Karpas-422 (cell line): Measurements from ENCODE around the gene FNDC3B. TPM values are rescaled to one million over a fixed set of nuclear protein-coding genes. Genes with fewer than 3 reads are reported as not detected.

ENCODE experiments used
- DNase-seq: peaks from one replicate; pipeline ENCODE4 v3.0.0-alpha.2; 2015
- H2AFZ ChIP-seq: fragments of 200-600 bp; sonication (generic); 2 replicates; pipeline ENCODE4 v1.6.1; 2014; ENCODE audit warnings: antibody characterized with exemption, low read length, mixed read lengths
- H3K27ac ChIP-seq: fragments of 200-600 bp; sonication (generic); 2 replicates; pipeline ENCODE4 v1.5.1; 2014; ENCODE audit warnings: mild to moderate bottlenecking, low read length, moderate library complexity
- H3K27me3 ChIP-seq: fragments of 200-600 bp; sonication (generic); 2 replicates; pipeline ENCODE4 v1.6.1; 2014; ENCODE audit warnings: low read length, mixed read lengths
- H3K36me3 ChIP-seq: fragments of 200-600 bp; sonication (generic); 2 replicates; pipeline ENCODE4 v1.6.1; 2014; ENCODE audit warnings: low read length, mixed read lengths; ENCODE audit not compliant: insufficient read depth
- H3K4me1 ChIP-seq: fragments of 200-600 bp; sonication (generic); 2 replicates; pipeline ENCODE4 v1.6.1; 2014; ENCODE audit warnings: mild to moderate bottlenecking, low read length, mixed read lengths
- H3K4me2 ChIP-seq: fragments of 200-600 bp; sonication (generic); 2 replicates; pipeline ENCODE4 v1.6.1; 2014; ENCODE audit warnings: low read length, low read depth, mild to moderate bottlenecking; ENCODE audit not compliant: poor library complexity, severe bottlenecking
- H3K4me3 ChIP-seq: fragments of 200-600 bp; sonication (generic); 2 replicates; pipeline ENCODE4 v1.5.1; 2014; ENCODE audit warnings: mild to moderate bottlenecking, antibody characterized with exemption, low read length, mixed read lengths
- H3K79me2 ChIP-seq: fragments of 200-600 bp; sonication (generic); 2 replicates; pipeline ENCODE4 v1.6.1; 2014; ENCODE audit warnings: mild to moderate bottlenecking, low read length, mixed read lengths
- H3K9ac ChIP-seq: fragments of 200-600 bp; sonication (generic); 2 replicates; pipeline ENCODE4 v1.6.0; 2014; ENCODE audit warnings: low read length
- H3K9me2 ChIP-seq: fragments of 200-600 bp; sonication (generic), shearing (Covaris generic); replicated peaks from 2 replicates; pipeline ENCODE4 v1.6.0; 2014; ENCODE audit warnings: mild to moderate bottlenecking, low read length, moderate library complexity; ENCODE audit not compliant: insufficient read depth
- H3K9me3 ChIP-seq: fragments of 300-700, 200-600 bp; sonication (generic); 2 replicates; pipeline ENCODE4 v1.6.1; 2014; ENCODE audit warnings: low read length, mixed read lengths
- H4K20me1 ChIP-seq: fragments of 200-600 bp; sonication (generic); 2 replicates; pipeline ENCODE4 v1.6.1; 2014; ENCODE audit warnings: mild to moderate bottlenecking, antibody characterized with exemption, low read length, low read depth; ENCODE audit not compliant: insufficient read depth
- total RNA-seq: library from RNA; depleted of rRNA; stranded (reverse); fragments of >200 nt; shearing (Covaris generic); gene quantifications from 2 replicates; pipeline ENCODE4 v1.2.3, GENCODE V29; 2014; ENCODE audit warnings: low replicate concordance

FNDC3B gene
- total RNA-seq, 1 experiment from 2014 or later = 2.6 TPM

DNA sequence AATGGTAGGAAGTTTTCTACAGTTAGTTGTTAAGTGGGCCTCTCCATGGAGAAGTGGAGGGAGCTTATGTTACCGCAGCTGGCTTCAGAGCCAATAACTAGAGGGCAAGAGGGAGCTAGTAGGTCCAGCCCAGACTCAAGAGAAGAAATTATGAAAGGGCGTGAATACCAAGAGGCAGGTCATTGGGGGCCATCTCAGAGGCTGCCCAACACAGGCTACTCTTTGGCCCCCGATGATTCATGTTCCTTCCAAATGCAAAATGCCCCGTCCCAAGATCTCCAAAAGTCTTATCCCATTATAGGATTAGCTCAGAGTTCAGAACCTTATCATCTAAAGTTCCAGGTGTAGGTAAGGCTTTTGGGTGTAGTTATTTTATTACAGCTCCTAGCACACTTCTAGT is 94.5 kb downstream of the FNDC3B start:
- H3K4me1 ChIP-seq = no peaks in the 10 kb centered on the region
- no peaks in the 10 kb centered on the region for H4K20me1 ChIP-seq
- no peak for DNase-seq
- no peak overlapping the region for H3K27ac ChIP-seq
- H3K79me2 ChIP-seq = no peaks in the 10 kb centered on the region
- H3K4me2 ChIP-seq = no peak overlapping the region
- H3K9ac ChIP-seq = no peak overlapping the region
- no peaks in the 10 kb centered on the region for H3K27me3 ChIP-seq
- no peak overlapping the region for H2AFZ ChIP-seq
- no peaks in the 10 kb centered on the region for H3K9me2 ChIP-seq
- H3K4me3 ChIP-seq = no peak overlapping the region
- no peaks in the 10 kb centered on the region for H3K9me3 ChIP-seq
- H3K36me3 ChIP-seq = no peaks in the 10 kb centered on the region

DNA sequence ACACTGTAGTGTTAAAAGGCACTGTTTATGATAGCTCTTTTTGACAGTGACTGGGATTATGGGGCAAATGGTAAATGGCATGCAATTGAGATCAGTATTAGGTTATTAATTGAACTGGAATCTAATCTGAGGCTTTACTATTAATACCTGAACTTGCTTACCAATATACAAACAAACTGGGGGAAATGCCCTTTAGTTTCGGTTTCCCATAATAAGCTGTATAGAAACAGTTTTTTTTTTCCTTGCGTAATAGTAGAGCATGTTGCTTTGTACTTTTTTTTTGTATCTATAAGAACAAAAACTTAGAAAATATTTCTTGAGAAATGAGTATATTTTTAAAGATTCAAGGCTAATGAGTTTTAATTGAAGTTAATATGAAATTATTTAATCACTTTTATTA is 95.0 kb downstream of the FNDC3B start:
- Histone ChIP-seq H3K4me2 (no peak overlapping the region), H3K4me1 (no peaks in the 10 kb centered on the region), H3K27ac (no peak overlapping the region)

DNA sequence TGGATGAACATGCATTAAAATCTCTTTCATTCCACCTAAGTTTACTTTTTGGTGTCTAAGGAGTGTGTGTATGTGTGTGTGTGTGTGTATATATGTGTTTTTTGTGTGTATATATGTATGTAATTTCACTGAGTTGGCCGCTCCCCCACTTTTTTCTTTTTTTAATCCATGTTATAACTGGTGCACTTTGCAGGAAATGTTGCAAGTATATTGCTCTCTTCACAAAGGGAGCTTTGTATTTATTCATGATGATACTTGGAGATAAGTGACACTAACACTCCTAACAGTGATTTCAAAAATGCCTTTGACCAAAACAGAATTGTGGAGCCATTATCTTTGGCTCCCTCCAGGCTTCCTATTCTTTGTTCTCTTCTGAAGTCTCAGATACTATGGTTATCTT is 95.8 kb downstream of the FNDC3B start:
- no peak overlapping the region for H3K27ac ChIP-seq

More for the DNA sequence above, 95.0 kb downstream of the FNDC3B start:
- Histone ChIP-seq H3K9me2 (no peaks in the 10 kb centered on the region), H3K36me3 (no peaks in the 10 kb centered on the region), H3K4me3 (no peak overlapping the region), H4K20me1 (no peaks in the 10 kb centered on the region), H2AFZ (no peak overlapping the region), H3K9ac (no peak overlapping the region), H3K79me2 (no peaks in the 10 kb centered on the region), H3K9me3 (no peaks in the 10 kb centered on the region), H3K27me3 (no peaks in the 10 kb centered on the region)
- no peak for DNase-seq

DNA sequence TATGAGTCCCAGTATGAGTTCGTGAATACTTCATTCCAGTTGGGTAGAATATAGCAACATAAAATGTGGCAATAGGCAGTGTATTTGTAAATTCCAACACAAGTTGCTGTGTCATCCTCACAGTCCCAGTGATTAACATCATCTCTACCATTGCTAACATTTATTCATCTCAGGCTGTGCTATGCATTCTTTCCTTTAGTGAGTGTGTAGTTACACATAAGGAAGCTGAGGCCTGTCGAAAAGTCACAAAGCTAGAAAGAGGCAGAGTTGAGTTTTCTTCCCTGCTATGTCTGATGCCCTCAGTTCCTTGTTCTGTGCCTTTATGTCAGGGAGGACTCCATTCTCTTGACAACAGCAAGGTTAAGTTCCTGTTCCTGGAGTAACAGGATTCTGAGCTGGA is 96.4 kb downstream of the FNDC3B start:
- Histone ChIP-seq H3K9ac (no peak overlapping the region), H3K4me1 (no peaks in the 10 kb centered on the region), H3K79me2 (no peaks in the 10 kb centered on the region), H3K9me2 (no peaks in the 10 kb centered on the region), H3K27ac (no peak overlapping the region), H3K4me2 (no peak overlapping the region), H3K27me3 (no peaks in the 10 kb centered on the region), H2AFZ (no peak overlapping the region), H3K9me3 (no peaks in the 10 kb centered on the region), H3K4me3 (no peak overlapping the region), H3K36me3 (no peaks in the 10 kb centered on the region), H4K20me1 (no peaks in the 10 kb centered on the region; the same call in 1 of the 2 replicates)
- no peak for DNase-seq

More for the DNA sequence above, 95.8 kb downstream of the FNDC3B start:
- no peak overlapping the region for H2AFZ ChIP-seq
- H4K20me1 ChIP-seq = no peaks in the 10 kb centered on the region
- no peaks in the 10 kb centered on the region for H3K27me3 ChIP-seq
- H3K4me1 ChIP-seq = no peaks in the 10 kb centered on the region
- no peak overlapping the region for H3K9ac ChIP-seq
- no peak overlapping the region for H3K4me3 ChIP-seq
- no peaks in the 10 kb centered on the region for H3K36me3 ChIP-seq
- no peaks in the 10 kb centered on the region for H3K79me2 ChIP-seq
- no peaks in the 10 kb centered on the region for H3K9me2 ChIP-seq
- no peak for DNase-seq
- H3K4me2 ChIP-seq = no peak overlapping the region
- H3K9me3 ChIP-seq = no peaks in the 10 kb centered on the region

DNA sequence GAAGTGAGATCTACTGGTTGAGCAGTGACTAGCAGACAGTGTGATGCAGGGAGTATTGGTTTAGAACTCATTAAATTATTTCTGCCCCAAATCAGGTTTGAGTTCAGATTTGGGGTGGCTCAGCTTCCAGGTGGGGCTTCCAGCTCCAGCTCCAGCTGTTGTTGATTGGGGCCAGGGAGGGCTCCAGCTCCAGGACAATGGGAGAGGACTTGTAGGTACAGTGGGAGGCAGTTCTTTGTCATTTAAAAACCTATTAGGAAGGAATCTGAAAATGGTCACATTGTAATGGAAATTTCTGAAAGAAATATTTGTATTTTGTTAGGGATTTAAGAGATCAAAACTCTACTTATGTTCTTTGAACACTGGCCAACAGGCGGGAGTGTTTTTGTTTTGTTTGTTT is 97.0 kb downstream of the FNDC3B start:
- Histone ChIP-seq H3K4me1 (no peaks in the 10 kb centered on the region), H3K4me3 (no peak overlapping the region), H3K9me3 (no peaks in the 10 kb centered on the region), H3K9me2 (no peaks in the 10 kb centered on the region), H2AFZ (no peak overlapping the region), H3K36me3 (no peaks in the 10 kb centered on the region), H3K27me3 (no peaks in the 10 kb centered on the region), H3K4me2 (no peak overlapping the region), H3K27ac (no peak overlapping the region), H4K20me1 (no peaks in the 10 kb centered on the region; the same call in 1 of the 2 replicates), H3K9ac (no peak overlapping the region), H3K79me2 (no peaks in the 10 kb centered on the region)
- no peak for DNase-seq

DNA sequence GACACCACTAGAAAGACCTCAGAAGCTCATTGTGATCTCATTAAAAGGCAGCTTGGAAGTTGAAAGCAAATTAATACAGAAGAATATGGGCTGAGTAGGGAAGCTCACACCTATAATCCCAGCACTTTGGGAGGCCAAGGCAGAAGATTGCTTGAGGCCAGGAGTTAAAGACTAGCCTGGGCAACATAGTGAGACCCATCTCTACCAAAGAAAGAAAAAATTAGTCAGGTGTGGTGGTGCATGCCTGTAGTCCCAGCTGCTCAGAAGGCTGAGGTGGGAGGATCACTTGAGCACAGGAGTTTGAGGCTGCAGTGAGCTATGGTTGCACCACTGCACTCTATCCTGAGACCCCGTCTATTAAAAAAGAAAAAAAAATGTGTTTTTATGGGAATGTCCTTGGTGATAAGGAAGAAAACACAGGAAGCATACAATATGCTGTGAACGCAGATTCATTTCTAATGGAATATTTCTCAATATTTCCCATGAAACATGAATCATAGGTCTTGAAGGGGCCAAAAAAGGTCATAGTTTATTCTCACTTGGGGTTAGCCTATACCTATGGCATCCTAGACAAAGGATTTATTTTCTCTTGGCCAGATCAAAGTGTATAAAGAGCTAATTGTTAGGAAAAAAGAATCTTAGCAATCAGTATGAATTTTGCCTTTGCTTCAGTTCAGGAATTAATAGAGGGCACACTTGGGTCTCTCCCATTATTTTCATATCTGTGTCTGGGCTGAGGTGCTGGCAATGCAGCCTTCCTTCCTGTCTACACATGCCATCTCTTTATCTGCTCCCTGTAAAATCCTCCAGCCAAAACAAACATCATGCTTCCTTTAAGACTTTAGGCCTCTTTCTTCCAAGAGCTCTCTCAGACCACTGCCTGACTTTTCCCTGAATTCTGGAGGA is 98.2 kb downstream of the FNDC3B start:
- no peaks in the 10 kb centered on the region for H3K79me2 ChIP-seq

DNA sequence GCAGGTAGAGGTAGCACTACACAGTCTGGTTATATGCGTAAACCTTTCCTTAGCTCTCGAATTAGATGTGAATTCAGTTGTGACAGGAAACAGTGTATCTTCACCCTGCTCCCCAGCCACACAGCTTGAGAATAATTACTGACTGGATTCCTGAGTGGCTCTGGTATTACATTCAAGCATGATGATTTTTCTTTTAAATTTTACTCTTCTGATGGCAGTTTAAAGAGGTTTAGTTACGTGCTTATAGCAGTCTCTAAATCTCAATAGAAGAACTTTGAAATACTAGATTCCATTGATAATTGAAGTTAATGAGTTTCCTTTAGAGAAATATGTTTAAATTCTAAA is 98.8 kb downstream of the FNDC3B start:
- no peaks in the 10 kb centered on the region for H3K79me2 ChIP-seq
- no peak overlapping the region for H3K4me2 ChIP-seq
- no peak for DNase-seq
- H4K20me1 ChIP-seq = peaks cover 6% of the 10 kb centered on the region; the same call in 1 of the 2 replicates
- H2AFZ ChIP-seq = no peak overlapping the region
- H3K9me2 ChIP-seq = no peaks in the 10 kb centered on the region
- peaks cover 13% of the 10 kb centered on the region for H3K4me1 ChIP-seq
- no peaks in the 10 kb centered on the region for H3K9me3 ChIP-seq
- H3K27me3 ChIP-seq = no peaks in the 10 kb centered on the region
- H3K27ac ChIP-seq = no peak overlapping the region
- no peak overlapping the region for H3K4me3 ChIP-seq
- no peaks in the 10 kb centered on the region for H3K36me3 ChIP-seq
- no peak overlapping the region for H3K9ac ChIP-seq

More for the DNA sequence above, 98.2 kb downstream of the FNDC3B start:
- H3K4me1 ChIP-seq = peaks cover 9% of the 10 kb centered on the region
- H3K4me2 ChIP-seq = no peak overlapping the region
- no peak overlapping the region for H2AFZ ChIP-seq
- no peaks in the 10 kb centered on the region for H3K9me3 ChIP-seq
- no peak overlapping the region for H3K4me3 ChIP-seq
- peaks cover 2% of the 10 kb centered on the region; the same call in 1 of the 2 replicates for H4K20me1 ChIP-seq
- H3K27me3 ChIP-seq = no peaks in the 10 kb centered on the region
- no peak overlapping the region for H3K9ac ChIP-seq
- no peaks in the 10 kb centered on the region for H3K36me3 ChIP-seq
- no peaks in the 10 kb centered on the region for H3K9me2 ChIP-seq
- no peak overlapping the region for H3K27ac ChIP-seq
- no peak for DNase-seq

DNA sequence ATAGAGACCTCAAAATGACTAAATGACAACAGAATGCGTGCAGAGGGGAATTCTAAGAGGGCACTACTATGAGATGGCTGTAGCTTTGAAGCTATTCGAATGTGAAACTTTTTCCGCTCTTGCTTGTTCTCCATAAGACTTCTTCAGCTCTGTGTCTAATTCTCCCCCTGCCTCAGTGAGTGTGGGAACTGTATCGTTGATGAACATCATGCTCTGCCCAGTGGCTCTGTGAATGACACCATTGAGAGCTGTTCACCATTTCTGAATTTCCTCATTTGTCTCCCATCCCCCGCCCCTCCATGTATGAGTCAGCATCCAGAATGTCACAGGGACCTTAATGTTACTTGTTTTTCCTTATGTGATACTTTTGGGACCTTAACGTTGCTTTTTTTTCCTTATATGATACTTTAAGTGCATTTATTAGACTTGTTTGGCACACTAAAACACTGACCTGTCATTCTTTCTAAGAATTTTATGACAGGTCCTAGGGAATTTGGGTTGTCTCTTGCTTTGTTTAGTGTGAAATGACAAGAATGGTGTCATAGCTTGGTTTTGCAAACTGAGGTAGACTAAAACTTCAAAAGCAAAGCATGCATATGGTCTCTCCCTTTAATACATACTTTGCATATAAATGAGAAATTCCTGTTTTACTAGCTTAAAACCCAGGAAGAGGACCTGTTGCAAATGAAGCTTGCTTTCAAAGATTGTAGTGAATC is 99.6 kb downstream of the FNDC3B start:
- Histone ChIP-seq H3K27ac (no peak overlapping the region), H3K9ac (no peak overlapping the region), H4K20me1 (peaks cover 6% of the 10 kb centered on the region; the same call in 1 of the 2 replicates), H3K27me3 (no peaks in the 10 kb centered on the region), H3K4me2 (no peak overlapping the region), H3K36me3 (no peaks in the 10 kb centered on the region), H3K4me3 (no peak overlapping the region), H2AFZ (no peak overlapping the region), H3K9me2 (no peaks in the 10 kb centered on the region), H3K9me3 (no peaks in the 10 kb centered on the region), H3K79me2 (no peaks in the 10 kb centered on the region), H3K4me1 (peaks cover 13% of the 10 kb centered on the region)
- DNase-seq = no peak
